NOMO-1 treated with dmso at 0.1 percent for 144 hours (cell line): ENCODE measurements around the gene CLDN2.
"Not testable (repeated sequence)": the region's sequence is repeated elsewhere in the genome, so short reads cannot be mapped to it uniquely, and the experiment has no call there.

ENCODE experiments used
- DNase-seq: peaks from one replicate; lab custom pipeline; 2025; ENCODE audit not compliant: unreplicated experiment; lab: John Stamatoyannopoulos, UW

Gene CLDN2

DNA sequence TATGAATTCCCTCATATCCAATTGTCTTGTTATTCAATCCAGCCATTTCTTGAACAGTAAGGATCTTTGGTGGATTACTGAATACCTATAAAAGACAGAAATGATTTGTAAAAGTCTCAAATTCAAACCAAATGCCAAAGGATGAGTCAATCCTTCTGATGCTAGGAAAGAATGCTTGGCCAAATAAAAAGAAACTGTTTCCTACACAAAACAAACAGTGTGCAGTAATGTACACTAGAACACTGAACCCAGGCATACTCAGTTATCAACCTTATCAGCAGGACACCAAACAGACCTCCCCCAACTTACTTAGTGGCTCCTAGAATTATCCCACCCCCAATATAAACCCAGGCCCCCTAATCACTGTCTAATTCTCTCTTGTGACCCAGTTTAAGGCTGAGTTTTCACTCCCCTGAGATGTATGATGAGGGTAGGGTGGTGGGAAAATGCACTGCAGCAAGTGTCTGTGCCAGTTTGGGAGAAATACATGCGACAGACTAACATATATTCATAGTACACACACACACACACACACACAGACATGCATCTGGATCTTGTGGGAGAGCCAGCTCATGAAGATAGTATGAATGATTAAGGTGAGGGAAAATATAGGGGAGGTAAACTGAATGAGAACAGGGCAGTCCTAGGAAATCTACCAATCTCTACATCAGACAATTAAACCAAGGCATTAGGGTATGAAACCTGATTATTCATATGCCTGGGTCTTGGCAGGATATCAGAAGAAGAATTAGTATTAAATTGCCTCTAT lies 35.0 kb downstream of the CLDN2 start:
- no peak for DNase-seq

GRCh38 chrX:106957856-106958255 lies 37.7 kb downstream of the CLDN2 start:
- no peak for DNase-seq

- no peak for DNase-seq
Measured at GRCh38 chrX:106959901-106960300, 39.7 kb downstream of the CLDN2 start.

DNA sequence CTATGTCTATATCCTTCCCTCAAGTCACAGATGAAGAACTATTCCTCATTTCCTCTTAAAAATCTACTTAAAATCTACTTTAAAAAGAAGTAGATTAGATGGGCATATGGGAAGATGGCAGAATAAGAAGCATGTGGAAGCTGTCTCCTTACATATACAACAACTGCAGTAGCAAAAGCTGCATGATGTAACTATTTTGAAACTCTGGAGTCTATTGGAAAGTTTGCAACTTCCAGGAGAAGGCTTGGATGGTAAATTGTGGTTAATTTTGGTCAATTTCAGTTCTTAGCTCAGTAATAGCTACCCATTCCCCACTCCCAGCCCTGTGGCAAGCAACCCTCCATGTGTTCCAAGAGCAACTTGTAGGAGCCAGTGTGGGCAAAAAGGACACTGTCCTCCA lies 42.9 kb downstream of the CLDN2 start:
- DNase-seq, result no peak

GRCh38 chrX:106964290-106964689 lies 44.1 kb downstream of the CLDN2 start:
- DNase-seq, result no peak

DNA sequence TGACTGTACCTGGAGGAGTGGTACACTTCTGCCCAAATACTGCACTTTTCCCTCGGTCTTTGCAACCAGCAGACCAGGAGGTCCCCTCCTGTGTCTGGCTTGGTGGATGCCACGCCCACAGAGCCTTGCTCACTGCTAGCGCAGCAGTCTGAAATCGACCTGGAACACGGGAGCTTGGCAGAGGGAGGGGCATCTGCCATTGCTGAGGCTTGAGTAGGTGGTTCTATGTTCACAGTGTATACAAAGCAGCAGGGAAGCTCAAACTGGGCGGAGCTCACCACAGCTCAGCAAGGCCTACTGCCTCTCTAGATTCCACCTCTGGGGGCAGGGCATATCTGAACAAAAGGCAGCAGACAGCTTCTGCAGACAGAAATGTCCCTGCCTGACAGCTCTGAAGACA lies 46.3 kb downstream of the CLDN2 start:
- not testable (repeated sequence) for DNase-seq

DNA sequence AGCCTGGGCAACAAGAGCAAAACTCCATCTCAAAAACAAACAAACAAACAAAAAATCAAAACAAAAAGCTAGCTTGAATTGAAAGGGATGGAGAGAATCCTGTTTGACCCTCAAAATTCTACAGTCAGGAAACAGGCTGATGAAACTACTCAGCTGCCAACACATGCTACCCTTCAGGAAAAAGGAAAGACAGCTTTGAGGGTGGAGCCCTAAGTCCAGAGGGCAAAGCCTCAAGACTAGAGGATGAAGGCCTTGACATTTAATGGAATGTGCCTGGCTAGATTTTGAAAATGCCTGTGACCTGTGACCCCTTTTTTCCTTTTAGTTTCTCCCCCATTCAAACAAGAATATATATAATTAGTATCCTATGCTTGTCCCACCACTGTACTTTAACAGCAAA lies 52.7 kb downstream of the CLDN2 start:
- no peak for DNase-seq

DNA sequence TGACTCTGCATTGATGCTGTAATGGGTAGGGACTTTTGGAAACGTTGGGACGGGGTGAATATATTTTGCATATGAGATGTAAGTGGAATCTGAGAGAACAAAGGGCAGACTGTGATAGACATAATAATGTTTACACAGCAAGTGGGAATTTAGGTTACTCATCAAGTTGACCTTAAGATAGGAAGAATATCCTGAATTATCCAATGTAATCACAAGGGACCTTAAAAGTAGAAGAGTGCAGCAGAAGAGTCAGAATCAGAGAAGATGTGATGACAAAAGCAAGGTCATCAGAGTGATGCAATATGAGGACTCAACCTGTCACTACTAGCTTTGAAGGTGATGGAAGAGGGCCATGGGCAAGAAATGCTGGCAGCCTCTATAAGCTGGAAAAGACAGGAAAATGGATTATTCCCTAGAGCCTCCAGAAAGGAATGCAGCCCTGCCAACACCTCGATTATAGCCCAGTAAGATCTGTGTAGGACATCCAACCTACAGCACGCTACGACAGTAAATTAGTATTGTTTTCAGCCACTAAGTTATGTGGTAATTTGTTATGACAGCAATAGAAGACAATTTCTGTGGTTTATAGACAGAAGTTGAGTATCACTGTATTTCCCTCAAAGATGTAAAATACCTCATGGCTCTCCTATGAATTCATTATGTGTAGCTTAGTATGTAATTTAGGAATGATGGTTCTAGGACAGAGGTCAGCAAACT lies 53.4 kb downstream of the CLDN2 start:
- no peak for DNase-seq

DNA sequence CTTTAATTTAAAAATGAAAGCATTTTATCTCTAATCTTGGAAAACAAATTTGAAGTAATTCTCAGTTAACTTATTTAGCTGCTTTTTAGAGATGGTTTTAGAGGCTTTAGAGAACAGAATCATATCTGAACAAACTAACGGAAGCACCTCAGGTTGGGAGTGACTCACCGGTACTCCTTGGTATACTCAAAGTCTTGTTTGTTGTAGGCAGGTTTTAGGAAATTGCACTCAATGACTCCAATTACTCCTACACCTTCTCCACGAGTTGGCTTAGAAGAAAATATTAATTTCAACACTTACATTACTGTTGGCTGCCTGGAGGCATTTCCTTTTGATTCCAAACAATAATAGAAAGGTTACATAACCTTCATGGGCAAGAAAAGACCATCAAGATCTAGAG lies 56.2 kb downstream of the CLDN2 start:
- no peak for DNase-seq
